Transverse colon (tissue), 4 donors: ENCODE measurements around the gene HERC3. TPM values are rescaled to one million over a fixed set of nuclear protein-coding genes. Genes with fewer than 3 reads are reported as not detected.

Source experiments
- DNase-seq: peaks from one replicate; pipeline ENCODE4 v3.0.0-alpha.2; 2019
- H3K27ac ChIP-seq, 4 donors: fragments of 200-600 bp; sonication (generic); 2 replicates each; pipeline ENCODE4 v1.5.1; 2016 to 2018; ENCODE audit warnings: inconsistent platforms in 4 of 4
- H3K27me3 ChIP-seq: fragments of 200-600 bp; sonication (generic); 2 replicates; pipeline ENCODE4 v1.5.1; 2017; ENCODE audit warnings: inconsistent platforms
- H3K36me3 ChIP-seq, 4 donors: fragments of 200-600 bp; sonication (generic); 2 replicates each; pipeline ENCODE4 v1.5.1; 2017 to 2019; ENCODE audit warnings: inconsistent platforms in 4 of 4
- H3K4me1 ChIP-seq, 4 donors: fragments of 200-600 bp; sonication (generic); 2 replicates each; pipeline ENCODE4 v1.5.1; 2017 to 2020; ENCODE audit warnings: inconsistent platforms in 4 of 4
- H3K4me3 ChIP-seq, 4 donors: fragments of 200-600 bp; sonication (generic); 1 replicate in 1 of 4; 2 replicates in 3 of 4; pipeline versions ENCODE4 v1.5.1 to v1.6.1; 2017 to 2019; ENCODE audit warnings: inconsistent platforms in 4 of 4
- H3K9me3 ChIP-seq, 2 donors: fragments of 200-600 bp; sonication (generic); 2 replicates each; pipeline ENCODE4 v1.5.1; 2017 to 2019; ENCODE audit warnings: inconsistent platforms in 2 of 2
- EP300 ChIP-seq: sonication (generic); formaldehyde crosslinking; IDR thresholded peaks from one replicate; pipeline ENCODE4 v1.6.1; 2017; ENCODE audit warnings: antibody characterized with exemption, low read depth
- POLR2A ChIP-seq: fragments of 450-650 bp; IDR thresholded peaks from one replicate; pipeline ENCODE4 v1.6.1; 2016; ENCODE audit warnings: antibody characterized with exemption, mild to moderate bottlenecking, moderate library complexity
- POLR2AphosphoS5 ChIP-seq, 3 donors: sonication (generic); formaldehyde crosslinking; IDR thresholded peaks; one replicate each; pipeline ENCODE4 v1.6.1; 2016; ENCODE audit warnings: antibody characterized with exemption in 3 of 3
- WGBS, 2 donors: methylation state at CpG; one replicate each; pipeline ENCODE4 v1.1.5; 2018; ENCODE audit warnings: low coverage in 1 of 2; 5-methylcytosine and 5-hydroxymethylcytosine counted together
- in situ Hi-C, 4 donors: fragments of 200-750 bp; cut with MboI; loops; one replicate each; pipeline versions ENCODE4 v1.15.0 to v1.15.1; 2017; ENCODE audit warnings: low sequenced_read_pairs in 3 of 4, low pct_ligation_motif_present in 1 of 4, low pct_unique_long_range_greater_than_20kb in 1 of 4
- intact Hi-C: fragments of 100-400 bp; cut with DNase I; formaldehyde crosslinking; loops from one replicate; pipeline ENCODE4 v1.15.1; 2023; ENCODE audit warnings: low total_unique reads
- total RNA-seq, 4 donors: library from RNA; depleted of rRNA; stranded (reverse); fragments of >200 nt; gene quantifications; one replicate each; pipeline ENCODE4 v1.1.0, GENCODE V29; 2016
- TF ChIP-seq, protein P1 (sequence below), 5 experiments: fragments of 200-600 bp in 3 of 5; fragments of 450-650 bp in 2 of 5; sonication (generic) in 3 of 5; IDR thresholded peaks; 1 replicate in 2 of 5; 2 replicates in 3 of 5; pipeline ENCODE4 v1.5.1; 2016 to 2017; ENCODE audit warnings: antibody characterized with exemption in 5 of 5, inconsistent platforms in 3 of 5, mild to moderate bottlenecking in 2 of 5, moderate library complexity in 1 of 5

The HERC3 gene
- total RNA-seq, 4 donors from 2014 or later = 38.9 to 64.1 (median 55.1) TPM

DNA sequence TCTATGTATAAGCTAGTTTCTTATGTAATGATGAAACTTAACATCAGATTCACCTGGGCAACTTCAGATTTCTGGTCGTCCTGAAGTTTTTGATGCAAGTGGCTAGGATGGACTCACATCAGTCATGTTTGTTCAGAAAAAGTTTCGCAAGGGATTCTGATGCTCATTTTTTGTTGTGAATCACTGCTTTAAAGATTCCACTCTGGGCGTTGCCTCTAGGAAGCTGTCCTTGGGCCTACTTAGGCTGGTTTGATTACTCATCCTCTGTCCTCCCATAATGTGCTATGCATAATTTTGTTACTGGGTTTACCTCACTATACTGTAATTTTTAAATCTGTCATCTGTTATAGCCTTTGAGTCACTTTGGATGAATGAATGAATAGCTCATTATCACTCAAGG, 30.8 kb downstream of the HERC3 start:
- DNase-seq = no peak
- Histone ChIP-seq H3K27ac (no peak overlapping the region), H3K4me3 (no peak overlapping the region), H3K4me1 (no peaks in the 10 kb centered on the region), H3K9me3 (peaks cover 8 to 9% of the 10 kb centered on the region in 2 donors), H3K27me3 (no peaks in the 10 kb centered on the region), H3K36me3 (peaks cover 0 to 8% (median 0%) of the 10 kb centered on the region in 4 donors)
- in situ Hi-C loops (no loop called here), intact Hi-C loops (no loop called here)
- TF ChIP-seq POLR2AphosphoS5 (IDR thresholded peaks at IDR 0.05) (no peak), EP300 (no peak), POLR2A (no peak)
- TF ChIP-seq, protein P1, sequence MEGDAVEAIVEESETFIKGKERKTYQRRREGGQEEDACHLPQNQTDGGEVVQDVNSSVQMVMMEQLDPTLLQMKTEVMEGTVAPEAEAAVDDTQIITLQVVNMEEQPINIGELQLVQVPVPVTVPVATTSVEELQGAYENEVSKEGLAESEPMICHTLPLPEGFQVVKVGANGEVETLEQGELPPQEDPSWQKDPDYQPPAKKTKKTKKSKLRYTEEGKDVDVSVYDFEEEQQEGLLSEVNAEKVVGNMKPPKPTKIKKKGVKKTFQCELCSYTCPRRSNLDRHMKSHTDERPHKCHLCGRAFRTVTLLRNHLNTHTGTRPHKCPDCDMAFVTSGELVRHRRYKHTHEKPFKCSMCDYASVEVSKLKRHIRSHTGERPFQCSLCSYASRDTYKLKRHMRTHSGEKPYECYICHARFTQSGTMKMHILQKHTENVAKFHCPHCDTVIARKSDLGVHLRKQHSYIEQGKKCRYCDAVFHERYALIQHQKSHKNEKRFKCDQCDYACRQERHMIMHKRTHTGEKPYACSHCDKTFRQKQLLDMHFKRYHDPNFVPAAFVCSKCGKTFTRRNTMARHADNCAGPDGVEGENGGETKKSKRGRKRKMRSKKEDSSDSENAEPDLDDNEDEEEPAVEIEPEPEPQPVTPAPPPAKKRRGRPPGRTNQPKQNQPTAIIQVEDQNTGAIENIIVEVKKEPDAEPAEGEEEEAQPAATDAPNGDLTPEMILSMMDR (IDR thresholded peaks at IDR 0.05) = no peak
- whole genome bisulfite sequencing, 2 donors = 88 to 94% methylated on average over 3 of the region's 3 CpGs

DNA sequence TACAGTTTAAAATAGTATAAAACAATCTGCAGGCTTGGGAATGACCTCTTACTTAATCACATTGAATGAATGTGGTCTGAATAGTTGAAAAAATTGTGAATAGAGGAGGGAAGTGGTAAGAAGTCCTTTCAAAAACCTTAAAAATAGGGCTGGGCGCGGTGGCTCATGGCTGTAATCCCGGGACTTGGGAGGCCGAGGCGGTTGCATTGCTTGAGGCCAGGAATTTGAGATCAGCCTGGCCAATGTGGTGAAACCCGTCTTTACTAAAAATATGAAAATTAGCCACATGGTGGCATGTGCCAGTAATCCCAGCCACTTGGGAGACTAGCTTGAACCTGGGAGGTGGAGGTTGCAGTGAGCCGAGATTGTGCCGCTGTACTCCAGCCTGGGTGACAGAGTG, 36.5 kb downstream of the HERC3 start:
- Histone ChIP-seq H3K27me3 (no peaks in the 10 kb centered on the region), H3K9me3 (peaks cover 5 to 12% of the 10 kb centered on the region in 2 donors), H3K4me1 (peaks cover 0 to 11% (median 8%) of the 10 kb centered on the region in 4 donors), H3K36me3 (peaks cover 0 to 8% (median 0%) of the 10 kb centered on the region in 4 donors), H3K27ac (no peak overlapping the region), H3K4me3 (no peak overlapping the region)
- TF ChIP-seq POLR2AphosphoS5 (IDR thresholded peaks at IDR 0.05) = no peak
- WGBS, 2 donors = 95 to 100% methylated on average over 8 of the region's 8 CpGs
- intact Hi-C loops (no loop called here), in situ Hi-C loops (no loop called here)
- DNase-seq = no peak

DNA sequence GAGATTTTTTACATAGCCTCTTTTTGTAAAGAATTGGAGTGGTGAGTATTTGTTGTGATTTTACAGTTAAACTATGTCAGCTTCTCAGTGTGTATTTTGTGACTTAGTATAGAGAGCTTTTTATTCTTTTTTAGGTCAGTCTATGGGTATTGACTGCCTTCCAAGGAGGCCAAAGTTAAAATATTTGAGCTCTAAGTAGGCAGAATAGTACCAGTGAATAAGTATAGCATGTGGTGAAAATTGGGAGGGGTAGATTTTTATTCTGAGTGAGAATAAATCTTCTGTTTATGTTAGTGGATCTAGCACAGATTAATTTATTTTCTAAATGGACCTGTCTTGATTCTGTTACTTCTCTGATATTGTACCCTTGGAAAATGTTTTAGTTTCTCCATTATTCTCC, 37.5 kb downstream of the HERC3 start:
- H3K4me1 ChIP-seq = peaks cover 0 to 11% (median 8%) of the 10 kb centered on the region in 4 donors
- H3K9me3 ChIP-seq = peaks cover 0 to 4% of the 10 kb centered on the region in 2 donors
- TF ChIP-seq POLR2A (no peak), EP300 (no peak), POLR2AphosphoS5 (IDR thresholded peaks at IDR 0.05) (no peak)
- TF ChIP-seq, protein P1 (IDR thresholded peaks at IDR 0.05) = no peak
- no peaks in the 10 kb centered on the region for H3K27me3 ChIP-seq
- no peak for DNase-seq
- in situ Hi-C loops = no loop called here
- no peak overlapping the region for H3K4me3 ChIP-seq
- intact Hi-C loops = no loop called here
- peaks cover 0 to 2% (median 0%) of the 10 kb centered on the region in 4 donors for H3K36me3 ChIP-seq
- H3K27ac ChIP-seq = no peak overlapping the region

DNA sequence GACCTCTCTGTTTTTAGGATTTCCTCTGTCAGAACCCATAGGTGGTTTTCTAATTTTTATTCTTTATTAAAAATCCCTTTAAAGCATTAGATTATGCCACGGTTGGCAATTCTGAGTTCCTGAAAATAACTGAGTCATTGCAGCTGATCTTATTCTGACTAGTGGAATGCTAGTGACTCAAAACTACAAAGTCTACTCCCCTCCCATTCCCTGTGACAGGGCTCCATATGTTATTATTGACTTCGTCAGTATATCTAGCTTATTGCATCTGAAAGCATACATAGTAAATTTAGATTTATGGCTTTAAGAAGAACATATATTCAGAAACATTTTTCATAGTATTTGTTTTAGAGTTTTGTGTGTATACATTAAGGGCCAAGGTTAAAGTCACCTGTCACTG, 38.5 kb downstream of the HERC3 start:
- 36 to 74% methylated on average over 2 of the region's 2 CpGs for WGBS, 2 donors
- Histone ChIP-seq H3K4me1 (peaks cover 0 to 11% (median 8%) of the 10 kb centered on the region in 4 donors), H3K27ac (peak overlapping the region in 2 of 4 donors; percentile 23 to 28), H3K36me3 (no peaks in the 10 kb centered on the region), H3K9me3 (peaks cover 0 to 4% of the 10 kb centered on the region in 2 donors), H3K27me3 (no peaks in the 10 kb centered on the region), H3K4me3 (no peak overlapping the region)
- DNase-seq = no peak
- no peak for TF ChIP-seq POLR2A
- TF ChIP-seq POLR2AphosphoS5 (IDR thresholded peaks at IDR 0.05) = no peak
- TF ChIP-seq EP300 = no peak
- TF ChIP-seq, protein P1 (IDR thresholded peaks at IDR 0.05) = no peak
- in situ Hi-C loops (no loop called here), intact Hi-C loops (no loop called here)

DNA sequence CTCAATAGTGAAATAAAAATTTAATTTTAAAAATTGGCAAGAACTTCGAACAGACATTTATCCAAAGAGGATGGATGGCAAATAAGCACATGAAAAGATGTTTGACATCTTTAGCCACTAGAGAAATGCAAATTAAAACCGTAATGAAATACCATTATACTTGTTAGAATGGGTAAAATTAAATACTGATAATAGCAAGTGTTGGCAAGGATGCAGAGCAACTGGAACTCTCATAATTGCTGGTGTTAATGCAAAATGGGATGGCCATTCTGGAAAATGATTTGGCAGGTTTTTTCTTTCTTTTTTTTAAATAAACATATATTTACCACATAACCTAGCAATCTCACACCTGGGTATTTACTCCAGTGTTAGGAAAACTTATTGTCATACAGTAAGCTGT, 51.7 kb downstream of the HERC3 start:
- H3K27me3 ChIP-seq = no peaks in the 10 kb centered on the region
- H3K9me3 ChIP-seq = peaks cover 4 to 8% of the 10 kb centered on the region in 2 donors
- WGBS, 2 donors = 85 to 91% methylated on average over 2 of the region's 2 CpGs
- no peak overlapping the region for H3K4me3 ChIP-seq
- in situ Hi-C loops = no loop called here
- DNase-seq = no peak
- peaks cover 0 to 3% (median 0%) of the 10 kb centered on the region in 4 donors for H3K4me1 ChIP-seq
- TF ChIP-seq, protein P1 (IDR thresholded peaks at IDR 0.05) = no peak
- TF ChIP-seq POLR2A = no peak
- TF ChIP-seq EP300 = no peak
- TF ChIP-seq POLR2AphosphoS5 (IDR thresholded peaks at IDR 0.05) = no peak
- H3K27ac ChIP-seq = no peak overlapping the region
- no peaks in the 10 kb centered on the region for H3K36me3 ChIP-seq
- intact Hi-C loops = no loop called here
